SU-DHL-6 (cell line): ENCODE results near the gene PAWR.

ENCODE experiments used
- H2AFZ ChIP-seq: fragments of 200-600 bp; sonication (generic); 2 replicates; pipeline ENCODE4 v1.6.1; 2014; ENCODE audit warnings: low read depth, mild to moderate bottlenecking, moderate library complexity, mixed read lengths, antibody characterized with exemption, low read length; ENCODE audit not compliant: severe bottlenecking
- H3F3A ChIP-seq: fragments of 200-600 bp; shearing (Covaris generic); 2 replicates; pipeline ENCODE4 v1.6.0; 2016; ENCODE audit warnings: antibody characterized with exemption, mild to moderate bottlenecking; ENCODE audit not compliant: insufficient read depth
- H3K27ac ChIP-seq: fragments of 200-600 bp; sonication (generic); 2 replicates; pipeline ENCODE4 v1.5.1; 2016; ENCODE audit warnings: low read depth, mild to moderate bottlenecking, low read length, moderate library complexity, mixed read lengths
- H3K27me3 ChIP-seq: fragments of 200-600 bp; sonication (generic), shearing (Covaris generic); 2 replicates; pipeline ENCODE4 v1.6.0; 2014; ENCODE audit warnings: mild to moderate bottlenecking, low read length
- H3K36me3 ChIP-seq: fragments of 200-600 bp; sonication (generic); 2 replicates; pipeline ENCODE4 v1.6.1; 2014; ENCODE audit warnings: mild to moderate bottlenecking, low read length, mixed read lengths
- H3K4me2 ChIP-seq: fragments of 300-600, 200-600 bp; shearing (Covaris generic), sonication (generic); 2 replicates; pipeline ENCODE4 v1.6.0; 2014; ENCODE audit warnings: low read length, low read depth, mild to moderate bottlenecking; ENCODE audit not compliant: poor library complexity, severe bottlenecking
- H3K4me3 ChIP-seq: fragments of 200-600 bp; sonication (generic); 2 replicates; pipeline ENCODE4 v1.5.1; 2014; ENCODE audit warnings: antibody characterized with exemption, low read length, mild to moderate bottlenecking, mixed read lengths; ENCODE audit not compliant: insufficient read depth, poor library complexity, severe bottlenecking
- H3K79me2 ChIP-seq: fragments of 200-600 bp; sonication (generic); 2 replicates; pipeline ENCODE4 v1.6.1; 2014; ENCODE audit warnings: mild to moderate bottlenecking, low read length, moderate library complexity; ENCODE audit not compliant: insufficient read depth
- H3K9ac ChIP-seq: fragments of 200-600 bp; sonication (generic); 2 replicates; pipeline ENCODE4 v1.7.0; 2014; ENCODE audit warnings: mild to moderate bottlenecking, low read length
- H3K9me2 ChIP-seq: fragments of 200-600 bp; sonication (generic); replicated peaks from 2 replicates; pipeline ENCODE4 v1.6.1; 2014; ENCODE audit warnings: low read length; ENCODE audit not compliant: insufficient read depth
- H3K9me3 ChIP-seq: fragments of 200-600 bp; sonication (generic); 2 replicates; pipeline ENCODE4 v1.6.1; 2014; ENCODE audit warnings: low read length, mixed read lengths; ENCODE audit not compliant: insufficient read depth
- H4K20me1 ChIP-seq: fragments of 200-600 bp; sonication (generic); 2 replicates; pipeline ENCODE4 v1.6.1; 2014; ENCODE audit warnings: low read depth, mild to moderate bottlenecking, antibody characterized with exemption, low read length, moderate library complexity, mixed read lengths
- CTCF ChIP-seq: fragments of 200-600 bp; sonication (generic); IDR thresholded peaks from one replicate; pipeline ENCODE4 v1.5.1; 2017; ENCODE audit warnings: antibody characterized with exemption, mild to moderate bottlenecking, low read length, moderate library complexity; ENCODE audit not compliant: insufficient read depth, poor library complexity, severe bottlenecking
- EZH2phosphoT487 ChIP-seq: fragments of 200-600 bp; sonication (generic), shearing (Covaris generic); conservative IDR thresholded peaks from 2 replicates; pipeline ENCODE4 v1.6.1; 2018; ENCODE audit warnings: mild to moderate bottlenecking, antibody characterized with exemption, low read length, moderate library complexity, mixed read lengths

The PAWR gene

GRCh38 chr12:79658221-79658620 is 32.5 kb downstream of the PAWR start:
- TF ChIP-seq CTCF (no peak), EZH2phosphoT487 (no peak)
- no peaks in the 10 kb centered on the region for H3K9me3 ChIP-seq
- peaks cover 11% of the 10 kb centered on the region; the same call in 1 of the 2 replicates for H4K20me1 ChIP-seq
- no peak overlapping the region for H3K27ac ChIP-seq
- H3K27me3 ChIP-seq: no peaks in the 10 kb centered on the region
- no peak overlapping the region for H2AFZ ChIP-seq
- H3K79me2 ChIP-seq: peaks cover 95% of the 10 kb centered on the region
- H3F3A ChIP-seq: 0 out of 2 replicates have a peak, but pooled peaks cover 2% of the 10 kb centered on the region
- H3K4me2 ChIP-seq: no peak overlapping the region
- no peaks in the 10 kb centered on the region for H3K9me2 ChIP-seq
- no peak overlapping the region for H3K9ac ChIP-seq
- no peaks in the 10 kb centered on the region; the same call in 1 of the 2 replicates for H3K36me3 ChIP-seq
- H3K4me3 ChIP-seq: no peak overlapping the region

GRCh38 chr12:79657136-79657535 is 33.6 kb downstream of the PAWR start:
- H3K4me2 ChIP-seq: no peak overlapping the region
- no peaks in the 10 kb centered on the region for H3K9me2 ChIP-seq
- TF ChIP-seq EZH2phosphoT487 (no peak), CTCF (no peak)
- no peaks in the 10 kb centered on the region for H3K27me3 ChIP-seq
- H3K36me3 ChIP-seq: no peaks in the 10 kb centered on the region; the same call in 1 of the 2 replicates
- H4K20me1 ChIP-seq: peaks cover 11% of the 10 kb centered on the region; the same call in 1 of the 2 replicates
- no peak overlapping the region for H2AFZ ChIP-seq
- no peak overlapping the region for H3K27ac ChIP-seq
- H3K9ac ChIP-seq: no peak overlapping the region
- peaks cover 95% of the 10 kb centered on the region for H3K79me2 ChIP-seq
- no peak overlapping the region for H3K4me3 ChIP-seq
- no peaks in the 10 kb centered on the region for H3K9me3 ChIP-seq
- H3F3A ChIP-seq: 0 out of 2 replicates have a peak, but pooled peaks cover 2% of the 10 kb centered on the region

- H3K9ac ChIP-seq: no peak overlapping the region
- H3K27ac ChIP-seq: no peak overlapping the region
- no peak overlapping the region for H2AFZ ChIP-seq
- H3K4me2 ChIP-seq: no peak overlapping the region
- H3F3A ChIP-seq: 0 out of 2 replicates have a peak, but pooled peaks cover under 1% of the 10 kb centered on the region
- no peaks in the 10 kb centered on the region for H3K9me2 ChIP-seq
- no peaks in the 10 kb centered on the region; the same call in 1 of the 2 replicates for H3K36me3 ChIP-seq
- no peaks in the 10 kb centered on the region for H3K9me3 ChIP-seq
- H3K79me2 ChIP-seq: peaks cover 96% of the 10 kb centered on the region
- H4K20me1 ChIP-seq: peaks cover 11% of the 10 kb centered on the region; the same call in 1 of the 2 replicates
- no peaks in the 10 kb centered on the region for H3K27me3 ChIP-seq
- H3K4me3 ChIP-seq: no peak overlapping the region
- TF ChIP-seq CTCF: no peak
- TF ChIP-seq EZH2phosphoT487: no peak
Observed at GRCh38 chr12:79655036-79655435, 35.7 kb downstream of the PAWR start.
